Spleen (tissue), 11 donors: ENCODE data around the gene ZNF208. TPM values are rescaled to one million over a fixed set of nuclear protein-coding genes. Genes with fewer than 3 reads are reported as not detected.

Source experiments
- DNase-seq: peaks from one replicate; pipeline ENCODE4 v3.0.0-alpha.2; 2020
- H3K27ac ChIP-seq, 8 donors: fragments of 200-600 bp; sonication (generic) in 7 of 8; 1 replicate in 4 of 8; 2 replicates in 4 of 8; pipeline versions ENCODE4 v1.5.0 to v1.8.0; 2016 to 2021; ENCODE audit warnings: inconsistent platforms in 4 of 8, mild to moderate bottlenecking in 4 of 8, moderate library complexity in 1 of 8
- H3K27me3 ChIP-seq, 7 donors: fragments of 200-600 bp; sonication (generic) in 6 of 7; replicated peaks in 1 of 7; 1 replicate in 4 of 7; 2 replicates in 3 of 7; pipeline versions ENCODE4 v1.5.0 to v1.8.0; 2016 to 2021; ENCODE audit warnings: inconsistent platforms in 3 of 7, mild to moderate bottlenecking in 1 of 7
- H3K36me3 ChIP-seq, 6 donors: fragments of 200-600 bp; sonication (generic) in 5 of 6; 1 replicate in 4 of 6; 2 replicates in 2 of 6; pipeline versions ENCODE4 v1.5.0 to v1.8.0; 2016 to 2021; ENCODE audit warnings: inconsistent platforms in 2 of 6
- H3K4me1 ChIP-seq, 6 donors: fragments of 200-600 bp; sonication (generic) in 5 of 6; 1 replicate in 3 of 6; 2 replicates in 3 of 6; pipeline versions ENCODE4 v1.5.0 to v1.8.0; 2016 to 2021; ENCODE audit warnings: inconsistent platforms in 3 of 6
- H3K4me3 ChIP-seq, 8 donors: fragments of 200-600 bp; sonication (generic) in 7 of 8; 1 replicate in 4 of 8; 2 replicates in 4 of 8; pipeline versions ENCODE4 v1.5.0 to v1.8.0; 2016 to 2021; ENCODE audit warnings: inconsistent platforms in 4 of 8, mild to moderate bottlenecking in 4 of 8, moderate library complexity in 2 of 8
- H3K9me3 ChIP-seq, 8 donors: fragments of 200-600 bp; sonication (generic) in 7 of 8; 1 replicate in 4 of 8; 2 replicates in 4 of 8; pipeline versions ENCODE4 v1.5.0 to v1.8.0; 2016 to 2021; ENCODE audit warnings: inconsistent platforms in 4 of 8
- CTCF ChIP-seq, 11 experiments: fragments of 200-600 bp in 7 of 11; fragments of 450-650 bp in 4 of 11; sonication (generic) in 4 of 11; IDR thresholded peaks in 8 of 11; conservative IDR thresholded peaks in 3 of 11; 1 replicate in 7 of 11; 2 replicates in 4 of 11; pipeline versions ENCODE4 v1.4.0 to v1.8.0; 2016 to 2021; ENCODE audit warnings: antibody characterized with exemption in 11 of 11, inconsistent platforms in 4 of 11, mild to moderate bottlenecking in 1 of 11
- POLR2A ChIP-seq, 3 donors: fragments of 450-650 bp; IDR thresholded peaks; one replicate each; pipeline ENCODE4 v1.5.1; 2017; ENCODE audit warnings: antibody characterized with exemption in 3 of 3, mild to moderate bottlenecking in 1 of 3
- POLR2AphosphoS5 ChIP-seq, 3 donors: sonication (generic); formaldehyde crosslinking; IDR thresholded peaks; one replicate each; pipeline ENCODE4 v1.5.1; 2017; ENCODE audit warnings: antibody characterized with exemption in 3 of 3
- WGBS, 5 donors: extraction: QIAGEN DNeasy Blood & Tissue Kit in 3 of 5; methylation state at CpG; one replicate each; pipeline versions ENCODE4 v1.1.5 to v1.1.7; 2013 to 2018; 5-methylcytosine and 5-hydroxymethylcytosine counted together
- intact Hi-C: fragments of 100-400 bp; cut with DNase I; formaldehyde crosslinking; loops from one replicate; pipeline ENCODE4 v1.15.0; 2023; ENCODE audit warnings: low total_unique reads
- polyA plus RNA-seq, 3 donors: library from polyadenylated mRNA; stranded (reverse); fragments of 200-250 nt; gene quantifications; one replicate each; pipeline ENCODE4 v1.2.1, GENCODE V29; 2013
- total RNA-seq, 7 donors: library from RNA; depleted of rRNA in 3 of 7; stranded (reverse); fragments of >200 nt in 3 of 7; fragmentation: NEBNext Ultra II Directional in 4 of 7; extraction: Animal tissue kit (Norgen Biotek cat#: 25700) in 4 of 7; gene quantifications; one replicate each; pipeline versions ENCODE4 v1.1.0 to v1.2.1, GENCODE V29; 2016 to 2021
- donor health status: healthy with polysubstance abuse.
- donor health status: DM: no; HTN: no; CAD: no; lungs with moderate emphysema.
- donor health status: DM: no; HTN: no; CAD: no.
- donor health status: Bipolar disorder and iron deficiency.
- donor health status: healthy.
- donor health status: DM: no; HTN: no; CAD: no.
- donor health status: DM: yes; HTN: yes; CAD: no.

ZNF208 gene
- total and polyA plus RNA-seq, 10 donors, result 0.78 to 24.1 (median 6.8) TPM

- Histone ChIP-seq H3K4me3 (no peak overlapping the region), H3K36me3 (no peaks in the 10 kb centered on the region), H3K9me3 (peaks cover 0 to 92% (median 69%) of the 10 kb centered on the region in 8 donors), H3K4me1 (no peaks in the 10 kb centered on the region), H3K27ac (no peak overlapping the region), H3K27me3 (no peaks in the 10 kb centered on the region)
- 18 to 44% (median 30%) methylated on average over 2 of the region's 2 CpGs for WGBS, 5 donors
- DNase-seq, result no peak
- TF ChIP-seq POLR2A (IDR thresholded peaks at IDR 0.05) (no peak), POLR2AphosphoS5 (IDR thresholded peaks at IDR 0.05) (no peak), CTCF (IDR thresholded peaks at IDR 0.05 in 8 of 11, conservative IDR thresholded peaks at IDR 0.05 in 3 of 11) (no peak)
- intact Hi-C loops, result no loop called here
Observed at GRCh38 chr19:21922276-21922675, 88.5 kb downstream of the ZNF208 start.

GRCh38 chr19:21921691-21922180 is 89.0 kb downstream of the ZNF208 start:
- Histone ChIP-seq H3K27me3 (no peaks in the 10 kb centered on the region), H3K9me3 (peaks cover 0 to 93% (median 72%) of the 10 kb centered on the region in 8 donors), H3K27ac (no peak overlapping the region), H3K36me3 (no peaks in the 10 kb centered on the region), H3K4me1 (no peaks in the 10 kb centered on the region), H3K4me3 (no peak overlapping the region)
- DNase-seq, result no peak
- 76 to 95% (median 87%) methylated on average over 3 of the region's 3 CpGs for WGBS, 5 donors
- intact Hi-C loops, result no loop called here
- TF ChIP-seq POLR2AphosphoS5 (IDR thresholded peaks at IDR 0.05) (no peak), POLR2A (IDR thresholded peaks at IDR 0.05) (no peak), CTCF (IDR thresholded peaks at IDR 0.05 in 8 of 11, conservative IDR thresholded peaks at IDR 0.05 in 3 of 11) (no peak)

GRCh38 chr19:21915411-21915810 is 95.3 kb downstream of the ZNF208 start:
- H3K27me3 ChIP-seq, result no peaks in the 10 kb centered on the region
- 38 to 49% (median 43%) methylated on average over 3 of the region's 3 CpGs for WGBS, 5 donors
- TF ChIP-seq POLR2AphosphoS5 (IDR thresholded peaks at IDR 0.05) (no peak), CTCF (IDR thresholded peaks at IDR 0.05 in 8 of 11, conservative IDR thresholded peaks at IDR 0.05 in 3 of 11) (no peak), POLR2A (IDR thresholded peaks at IDR 0.05) (no peak)
- DNase-seq, result no peak
- no peaks in the 10 kb centered on the region for H3K4me1 ChIP-seq
- intact Hi-C loops, result no loop called here
- no peak overlapping the region for H3K27ac ChIP-seq
- H3K36me3 ChIP-seq, result no peaks in the 10 kb centered on the region
- peaks cover 0 to 91% (median 53%) of the 10 kb centered on the region in 8 donors for H3K9me3 ChIP-seq
- H3K4me3 ChIP-seq, result no peak overlapping the region

GRCh38 chr19:21912654-21913053 is 98.1 kb downstream of the ZNF208 start:
- H3K4me3 ChIP-seq, result no peak overlapping the region
- H3K27ac ChIP-seq, result no peak overlapping the region
- no peak for DNase-seq
- no peaks in the 10 kb centered on the region for H3K27me3 ChIP-seq
- WGBS, 5 donors, result 76 to 96% (median 94%) methylated on average over 2 of the region's 2 CpGs
- intact Hi-C loops, result no loop called here
- H3K9me3 ChIP-seq, result peaks cover 0 to 83% (median 33%) of the 10 kb centered on the region in 8 donors
- H3K4me1 ChIP-seq, result no peaks in the 10 kb centered on the region
- TF ChIP-seq POLR2A (IDR thresholded peaks at IDR 0.05) (no peak), POLR2AphosphoS5 (IDR thresholded peaks at IDR 0.05) (no peak), CTCF (IDR thresholded peaks at IDR 0.05 in 8 of 11, conservative IDR thresholded peaks at IDR 0.05 in 3 of 11) (no peak)
- no peaks in the 10 kb centered on the region for H3K36me3 ChIP-seq
